Left ventricle myocardium inferior (tissue), 1 donor: Measurements from ENCODE around the gene RBBP8NL. TPM values are rescaled to one million over a fixed set of nuclear protein-coding genes. Genes with fewer than 3 reads are reported as not detected.

Source experiments
- DNase-seq: peaks from one replicate; pipeline ENCODE4 v3.0.0-alpha.2; 2020
- H3K27ac ChIP-seq: fragments of 200-600 bp; replicated peaks from 2 replicates; pipeline ENCODE4 v1.8.0; 2021
- H3K27me3 ChIP-seq: fragments of 200-600 bp; 2 replicates; pipeline ENCODE4 v1.8.0; 2021; ENCODE audit warnings: low read depth
- H3K36me3 ChIP-seq: fragments of 200-600 bp; 2 replicates; pipeline ENCODE4 v1.8.0; 2021
- H3K4me1 ChIP-seq: fragments of 200-600 bp; 2 replicates; pipeline ENCODE4 v1.8.0; 2021
- H3K4me3 ChIP-seq: fragments of 200-600 bp; 2 replicates; pipeline ENCODE4 v1.8.0; 2021; ENCODE audit warnings: mild to moderate bottlenecking, moderate library complexity
- H3K9me3 ChIP-seq: fragments of 200-600 bp; replicated peaks from 2 replicates; pipeline ENCODE4 v1.8.0; 2021
- CTCF ChIP-seq: fragments of 200-600 bp; IDR thresholded peaks from 2 replicates; pipeline ENCODE4 v1.8.0; 2021; ENCODE audit warnings: antibody characterized with exemption, mild to moderate bottlenecking, borderline replicate concordance
- intact Hi-C: fragments of 100-400 bp; cut with micrococcal nuclease; formaldehyde crosslinking; loops from one replicate; pipeline ENCODE4 v1.11.0; 2022
- total RNA-seq: library from RNA; stranded (reverse); fragmentation: NEBNext Ultra II Directional; extraction: Animal tissue kit (Norgen Biotek cat#: 25700); gene quantifications from one replicate; pipeline ENCODE4 v1.2.1, GENCODE V29; 2021
- donor health status: DM: no; HTN: yes; CAD: no; lungs with severe emphysema.

RBBP8NL gene
- total RNA-seq, 1 donor from 2014 or later: not detected

DNA sequence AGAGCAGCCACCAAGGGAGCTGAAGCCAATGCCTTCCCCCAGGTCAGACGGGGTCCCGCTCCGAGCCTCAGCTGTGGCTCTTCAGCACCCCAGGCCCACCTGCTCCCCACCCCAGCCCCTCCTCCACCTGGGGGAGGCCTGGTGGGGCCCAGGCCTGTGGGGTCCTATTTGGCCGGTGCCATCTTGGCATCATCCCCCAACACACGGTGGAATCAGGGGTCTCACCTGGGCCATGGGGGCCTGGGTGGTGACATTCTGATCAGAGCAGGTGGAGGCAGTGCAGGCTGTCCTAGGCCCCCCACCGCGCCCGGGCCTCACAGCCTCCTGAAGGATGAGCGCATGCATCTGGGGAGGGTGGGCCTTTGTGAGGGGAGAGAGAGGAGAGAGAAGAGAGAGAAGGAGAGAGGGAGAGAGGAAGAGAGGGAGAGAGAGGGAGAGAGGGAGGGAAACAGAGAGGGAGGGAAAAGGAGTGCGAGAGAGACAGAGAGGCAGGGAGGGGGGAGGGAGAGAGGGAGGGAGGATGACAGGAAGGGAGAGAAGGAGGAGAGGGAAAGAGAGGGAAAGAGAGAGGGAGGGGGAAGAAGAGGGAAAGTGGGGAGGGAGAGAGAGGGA lies 23.9 kb upstream of the RBBP8NL start:
- DNase-seq: no peak
- peaks cover 78% of the 10 kb centered on the region for H3K27me3 ChIP-seq
- no peaks in the 10 kb centered on the region for H3K36me3 ChIP-seq
- TF ChIP-seq CTCF: no peak
- no peak overlapping the region for H3K4me3 ChIP-seq
- H3K9me3 ChIP-seq: no peaks in the 10 kb centered on the region
- H3K4me1 ChIP-seq: no peaks in the 10 kb centered on the region
- intact Hi-C loops: no loop called here
- H3K27ac ChIP-seq: no peak overlapping the region

- H3K27me3 ChIP-seq: peaks cover 80% of the 10 kb centered on the region
- peak; percentile 41 for DNase-seq
- intact Hi-C loops: no loop called here
- no peak overlapping the region for H3K27ac ChIP-seq
- H3K4me3 ChIP-seq: no peak overlapping the region
- H3K9me3 ChIP-seq: no peaks in the 10 kb centered on the region
- TF ChIP-seq CTCF: no peak
- H3K4me1 ChIP-seq: no peaks in the 10 kb centered on the region
- no peaks in the 10 kb centered on the region for H3K36me3 ChIP-seq
Measured at GRCh38 chr20:62449951-62450691, 22.8 kb upstream of the RBBP8NL start.

- DNase-seq: no peak
- no peak for TF ChIP-seq CTCF
- Histone ChIP-seq H3K4me3 (no peak overlapping the region), H3K4me1 (no peaks in the 10 kb centered on the region), H3K36me3 (no peaks in the 10 kb centered on the region), H3K27ac (no peak overlapping the region), H3K27me3 (peaks cover 74% of the 10 kb centered on the region), H3K9me3 (no peaks in the 10 kb centered on the region)
- intact Hi-C loops: no loop called here
Measured at GRCh38 chr20:62448788-62449187, 21.4 kb upstream of the RBBP8NL start.

DNA sequence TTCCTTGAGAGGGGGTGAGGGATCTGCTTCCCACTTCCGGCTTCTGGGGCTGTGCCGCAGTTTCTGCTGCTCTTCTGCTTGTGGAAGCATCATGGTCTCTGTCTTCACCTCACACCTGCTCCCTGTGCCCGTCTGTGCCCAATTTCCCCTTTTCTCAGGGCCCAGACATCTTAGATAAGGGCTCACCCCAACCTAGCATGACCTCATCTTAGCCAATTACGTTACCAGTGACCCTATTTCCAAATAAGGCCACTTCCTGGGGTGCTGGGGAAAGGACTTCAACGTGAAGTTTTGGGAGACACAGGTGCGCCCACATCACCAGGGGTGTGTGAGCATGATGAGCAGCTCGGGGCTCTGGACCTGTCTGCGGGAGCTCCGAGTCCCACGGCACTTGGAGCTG lies 20.7 kb upstream of the RBBP8NL start:
- Histone ChIP-seq H3K4me3 (no peak overlapping the region), H3K36me3 (no peaks in the 10 kb centered on the region), H3K9me3 (no peaks in the 10 kb centered on the region), H3K4me1 (no peaks in the 10 kb centered on the region), H3K27me3 (peaks cover 67% of the 10 kb centered on the region), H3K27ac (no peak overlapping the region)
- no peak for TF ChIP-seq CTCF
- intact Hi-C loops: no loop called here
- no peak for DNase-seq

DNA sequence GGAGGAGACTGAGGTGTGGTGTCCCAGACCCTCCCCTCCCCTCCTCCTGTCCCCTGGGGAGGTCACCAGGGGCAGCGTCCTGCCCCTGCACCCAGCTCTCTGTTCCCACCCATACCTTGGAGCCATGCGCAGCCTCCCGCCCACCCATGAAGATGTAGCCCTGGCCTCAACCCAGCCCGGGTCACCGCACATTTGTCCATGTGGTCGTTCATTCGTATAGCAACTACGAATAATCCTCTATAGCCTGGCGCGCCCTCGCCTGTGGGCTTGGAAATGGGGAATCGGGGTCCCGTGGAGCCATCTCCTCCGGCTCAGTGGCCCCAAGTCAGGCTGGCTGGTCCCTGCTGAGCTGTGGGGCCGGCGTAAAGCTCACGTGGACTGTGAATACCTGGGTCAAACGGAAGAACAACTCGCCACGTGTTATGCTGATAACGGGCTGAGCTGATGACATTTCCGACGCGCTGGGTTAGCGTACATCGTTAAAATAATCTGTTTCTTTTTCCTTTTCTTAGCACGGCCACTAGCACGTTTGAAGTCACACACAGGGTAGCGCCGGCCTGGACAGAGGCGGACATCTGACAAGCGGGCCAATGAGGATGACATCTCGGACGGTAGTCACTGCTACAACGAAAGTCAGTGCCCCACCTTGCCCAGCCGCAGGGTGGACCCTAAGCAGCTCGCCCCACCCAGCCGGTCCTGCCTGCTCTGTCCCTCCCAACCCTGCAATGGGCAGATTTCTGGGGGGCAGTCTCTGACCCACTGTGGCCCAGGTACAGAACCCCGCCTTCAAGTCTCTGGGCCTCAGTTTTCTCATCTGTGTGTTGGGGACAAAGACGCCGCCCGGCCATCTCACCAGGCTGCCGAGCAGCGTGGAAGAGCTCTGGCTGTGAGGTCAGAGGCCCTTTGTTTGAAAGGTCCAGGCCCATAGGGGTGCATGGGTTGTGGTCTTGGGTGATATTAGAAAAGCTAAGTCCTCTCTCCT lies 19.8 kb upstream of the RBBP8NL start:
- no peaks in the 10 kb centered on the region for H3K9me3 ChIP-seq
- H3K36me3 ChIP-seq: no peaks in the 10 kb centered on the region
- H3K27ac ChIP-seq: no peak overlapping the region
- no peak for TF ChIP-seq CTCF
- intact Hi-C loops: no loop called here
- H3K4me1 ChIP-seq: no peaks in the 10 kb centered on the region
- no peak overlapping the region for H3K4me3 ChIP-seq
- DNase-seq: no peak
- peaks cover 61% of the 10 kb centered on the region for H3K27me3 ChIP-seq
